ENCODE results near the gene TBPL1.
"Not testable (repeated sequence)": the region's sequence is repeated elsewhere in the genome, so short reads cannot be mapped to it uniquely, and the experiment has no call there.

TBPL1 gene

DNA sequence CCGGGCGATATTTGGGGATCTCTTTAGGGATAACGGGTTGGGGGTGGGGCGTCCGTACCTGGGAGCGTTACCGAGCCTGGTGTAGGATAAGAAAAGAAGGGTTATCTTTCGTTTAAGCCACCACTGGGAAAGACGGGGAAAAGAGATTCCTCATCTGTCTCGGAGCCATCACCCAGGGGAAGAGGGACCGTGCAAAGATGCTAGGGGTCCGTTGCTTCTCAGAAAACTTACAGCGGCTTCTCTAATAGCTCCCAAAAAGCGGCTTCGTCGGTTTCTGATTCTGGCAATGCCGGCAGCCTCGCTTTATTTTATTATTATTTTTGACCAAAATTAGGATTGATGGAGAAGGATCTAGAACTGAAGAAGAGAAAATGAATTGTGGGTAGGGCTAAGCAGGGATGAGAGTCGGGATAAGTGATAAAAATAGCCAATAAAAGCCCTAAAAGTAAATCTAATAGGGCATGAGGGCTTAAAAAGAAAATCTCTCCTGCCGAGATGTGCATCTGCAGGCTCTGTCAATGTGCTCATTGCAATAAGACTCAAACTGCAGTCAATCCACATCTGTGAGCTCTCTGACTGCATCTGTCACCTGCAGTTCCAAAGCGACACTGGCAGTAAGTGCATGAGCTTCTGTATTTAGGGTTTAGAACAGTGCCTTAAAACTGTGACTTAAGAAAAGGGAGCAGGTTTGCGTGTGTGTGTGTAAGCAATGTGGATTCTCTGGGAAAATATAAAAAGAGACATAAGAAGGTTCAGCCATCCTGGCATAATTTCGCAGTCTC lies 801 bp downstream of the TBPL1 start:
- DNase-seq (ENCODE audit: low read depth, low spot score), result no peak

- DNase-seq (ENCODE audit: low read depth, low spot score), result no peak
These were observed 1.9 kb downstream of the TBPL1 start for GRCh38 chr6:133954657-133955576.

- DNase-seq (ENCODE audit: low read depth, low spot score), result no peak
These were observed 2.8 kb downstream of the TBPL1 start for GRCh38 chr6:133955582-133956415.

- no peak for DNase-seq (ENCODE audit: low read depth, low spot score)
These were observed 3.5 kb downstream of the TBPL1 start for GRCh38 chr6:133956416-133957049.

DNA sequence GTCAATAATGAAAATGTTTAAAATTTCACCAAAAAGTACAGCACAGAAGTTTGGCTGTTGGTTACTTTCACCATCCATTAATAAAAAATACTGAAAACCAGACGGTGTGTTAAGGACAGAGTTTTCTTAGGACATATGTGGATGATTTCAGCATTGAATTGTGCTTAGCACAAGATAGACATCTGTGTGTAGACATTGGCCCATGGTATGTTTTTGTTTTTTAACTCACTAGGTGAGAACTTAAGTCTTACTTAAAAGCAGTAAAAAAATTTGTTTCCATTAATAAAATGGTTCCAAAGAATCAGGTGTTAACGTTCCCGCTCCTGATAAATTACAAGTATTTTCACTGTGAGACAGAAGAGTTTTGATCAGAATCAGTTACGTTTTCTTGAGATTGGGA lies 4.2 kb downstream of the TBPL1 start:
- DNase-seq (ENCODE audit: low read depth, low spot score), result no peak

DNA sequence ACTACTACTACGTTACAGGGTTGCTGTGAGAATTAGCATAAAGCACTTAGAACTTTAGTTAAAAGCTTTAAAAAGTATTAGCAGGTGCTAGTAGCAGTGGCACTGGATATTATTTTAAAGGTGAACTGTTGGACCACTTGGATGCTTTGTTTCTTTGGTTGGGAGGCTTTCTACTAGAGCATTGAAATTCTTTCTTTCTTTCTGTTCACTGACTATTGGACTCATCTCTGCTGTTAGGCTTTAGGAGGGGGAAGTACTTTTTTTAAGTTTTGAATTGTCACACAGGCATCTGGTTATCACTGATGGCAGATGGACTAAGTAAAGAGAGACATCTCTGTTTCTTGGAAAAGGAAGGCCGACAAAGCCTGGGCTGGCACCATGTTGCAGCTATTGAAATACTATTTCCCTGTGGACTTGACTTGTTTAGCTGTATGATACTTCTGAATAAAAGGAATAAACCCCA lies 4.8 kb downstream of the TBPL1 start:
- DNase-seq (ENCODE audit: low read depth, low spot score), result no peak

DNA sequence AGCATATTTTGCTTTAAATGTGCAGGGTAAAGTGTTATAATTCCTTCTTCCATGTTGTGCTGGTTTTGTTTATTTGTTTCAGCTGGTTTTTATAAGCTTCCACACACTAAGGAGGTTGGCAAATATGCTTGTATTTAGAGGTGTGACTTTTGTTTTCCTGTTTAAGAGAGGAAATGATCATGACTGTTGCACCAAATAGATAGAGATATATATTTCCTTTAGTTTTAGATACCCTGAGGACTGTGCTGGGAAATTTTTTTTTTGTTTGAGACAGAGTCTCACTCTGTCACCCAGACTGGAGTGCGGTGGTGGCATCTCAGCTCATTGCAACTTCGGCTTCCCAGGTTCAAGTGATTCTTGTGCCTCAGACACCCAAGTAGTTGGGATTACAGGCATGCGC lies 5.8 kb downstream of the TBPL1 start:
- no peak for DNase-seq (ENCODE audit: low read depth, low spot score)

DNA sequence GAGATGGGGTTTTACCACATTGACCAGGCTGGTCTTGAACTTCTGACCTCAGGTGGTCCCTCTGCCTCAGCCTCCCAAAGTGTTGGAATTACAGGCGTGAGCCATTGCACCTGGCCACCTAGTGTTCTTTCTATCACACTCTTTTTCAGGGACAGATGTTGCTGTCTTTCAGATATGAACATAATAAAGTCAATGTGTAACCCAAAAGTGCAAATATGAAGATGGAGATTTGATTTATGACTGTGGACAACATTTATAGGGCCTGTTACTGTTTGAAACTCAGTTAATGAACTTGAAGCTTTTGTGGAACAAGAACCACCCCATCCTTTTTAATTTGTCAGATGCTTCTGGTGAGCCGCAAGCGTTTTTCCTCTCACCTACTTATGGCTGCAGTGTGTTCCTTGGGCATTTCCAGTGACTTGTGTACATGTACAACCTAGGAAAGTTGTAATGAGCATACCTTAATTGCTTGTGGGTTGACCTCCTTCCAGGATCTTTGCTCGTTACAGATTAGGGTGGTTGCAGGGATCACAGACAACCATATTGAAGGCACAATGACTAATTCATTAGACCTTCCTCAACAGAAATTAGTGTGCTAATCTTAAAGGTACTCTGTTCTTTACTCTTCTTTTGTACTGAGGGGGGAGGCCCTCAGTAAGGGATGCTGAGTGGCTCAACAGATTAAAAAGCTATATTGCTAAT lies 6.8 kb downstream of the TBPL1 start:
- no peak for DNase-seq (ENCODE audit: low read depth, low spot score)

- DNase-seq (ENCODE audit: low read depth, low spot score), result no peak
These were observed 8.8 kb downstream of the TBPL1 start for GRCh38 chr6:133961831-133962230.

DNA sequence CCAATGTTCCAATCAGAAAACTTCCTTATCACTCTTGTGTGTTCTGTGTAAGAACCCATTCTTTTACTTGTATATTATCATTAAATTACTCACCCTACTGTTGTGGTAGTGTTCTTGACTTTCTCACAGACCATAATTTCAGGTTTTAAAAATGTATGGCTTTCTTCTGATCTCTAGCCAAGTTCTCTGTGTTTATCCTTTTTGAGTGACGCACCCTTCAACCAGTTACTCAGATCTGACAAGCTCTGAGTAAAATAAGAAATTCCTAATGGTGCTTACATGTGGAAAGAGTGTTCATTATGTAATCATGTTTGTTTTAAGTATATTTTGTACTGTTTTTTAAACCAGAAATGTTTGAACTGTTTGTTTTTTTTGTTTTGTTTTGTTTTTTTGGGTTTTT lies 11.0 kb downstream of the TBPL1 start:
- DNase-seq (ENCODE audit: low read depth, low spot score), result no peak

DNA sequence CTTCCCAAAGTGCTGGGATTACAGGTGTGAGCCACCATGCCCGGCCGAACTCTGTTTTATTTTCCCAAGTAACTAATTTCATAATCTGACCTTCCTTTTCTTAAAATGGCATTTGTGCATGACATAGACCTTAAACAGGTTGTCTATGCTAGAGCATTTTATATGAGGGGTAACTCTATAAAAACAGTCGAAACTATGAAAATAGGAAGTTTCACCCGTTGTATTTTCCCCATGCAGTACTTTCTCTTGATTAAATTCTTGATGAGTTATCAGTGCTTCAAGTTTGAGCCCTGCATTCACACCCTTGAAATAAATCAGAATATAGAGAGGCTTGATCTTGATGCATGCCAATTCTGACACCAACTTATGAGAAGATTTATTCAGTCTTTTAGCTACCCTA lies 11.7 kb downstream of the TBPL1 start:
- no peak for DNase-seq (ENCODE audit: low read depth, low spot score)

- DNase-seq (ENCODE audit: low read depth, low spot score), result no peak
These were observed 12.9 kb downstream of the TBPL1 start for GRCh38 chr6:133965817-133966360.

DNA sequence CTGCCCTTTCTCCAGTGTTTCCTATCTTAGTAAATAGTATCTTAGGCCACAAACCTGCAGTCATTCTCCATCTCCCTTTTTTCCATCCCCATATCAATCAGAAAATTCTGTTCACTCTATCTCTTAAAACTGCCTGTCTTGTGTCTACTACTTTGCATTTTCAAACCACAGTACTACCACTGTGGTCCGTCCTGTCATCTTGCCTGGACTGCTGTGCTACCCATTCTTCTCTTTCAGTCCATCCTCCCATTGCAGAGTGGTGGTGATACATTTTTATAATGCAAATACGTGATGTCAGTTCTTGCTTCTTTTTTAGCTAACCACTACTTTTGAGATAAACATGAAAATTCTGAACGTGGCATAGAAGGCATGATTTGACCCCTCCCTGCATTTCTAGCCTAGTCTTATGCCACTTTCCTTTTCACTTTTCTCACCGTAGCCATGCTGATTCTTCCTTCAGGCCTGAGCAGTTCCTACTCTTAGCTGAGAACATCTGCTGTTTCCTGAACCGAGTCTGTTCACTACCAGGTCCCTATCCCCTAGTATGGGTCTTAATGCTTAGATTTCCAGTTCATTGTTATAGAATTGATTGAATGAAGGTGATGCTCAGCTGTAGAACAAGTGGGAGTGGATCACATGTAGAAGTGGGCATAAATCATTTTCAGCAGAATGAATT lies 13.8 kb downstream of the TBPL1 start:
- no peak for DNase-seq (ENCODE audit: low read depth, low spot score)

DNA sequence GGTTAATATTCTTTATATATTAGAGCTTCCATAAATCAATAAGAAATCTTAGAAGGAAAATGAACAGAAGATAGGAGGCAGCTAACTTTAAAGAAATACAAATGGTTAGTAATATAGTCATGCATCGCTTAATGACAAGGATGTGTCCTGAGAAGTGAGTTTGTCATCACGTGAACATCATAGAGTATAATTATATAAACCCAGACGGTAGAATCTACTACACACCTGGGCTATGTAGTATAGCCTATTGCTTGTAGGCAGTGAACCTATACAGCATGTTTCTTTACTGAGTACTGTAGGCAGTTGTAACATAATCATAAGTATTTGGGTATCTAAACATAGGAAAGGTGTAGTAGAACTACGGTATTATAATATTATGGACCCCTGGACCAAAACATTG lies 14.3 kb downstream of the TBPL1 start:
- DNase-seq (ENCODE audit: low read depth, low spot score), result no peak

DNA sequence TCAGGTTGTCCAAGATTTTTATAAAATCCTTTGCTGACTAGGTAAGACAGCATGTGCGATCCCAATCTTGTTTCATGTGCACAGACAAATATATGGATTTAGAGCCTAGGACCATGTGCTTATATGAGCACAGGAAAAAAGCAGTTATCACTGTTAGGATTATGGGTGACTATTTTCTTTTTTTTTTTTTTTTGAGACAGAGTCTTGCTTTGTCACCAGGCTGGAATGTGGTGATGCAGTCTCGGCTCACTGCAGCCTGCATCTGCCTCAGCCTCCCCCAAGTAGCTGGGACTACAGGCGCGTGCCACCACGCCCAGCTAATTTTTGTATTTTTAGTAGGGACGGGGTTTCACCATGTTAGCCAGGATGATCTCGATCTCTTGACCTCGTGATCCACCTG lies 14.8 kb downstream of the TBPL1 start:
- not testable (repeated sequence) for DNase-seq (ENCODE audit: low read depth, low spot score)

GRCh38 chr6:133969285-133969920 lies 16.4 kb downstream of the TBPL1 start:
- no peak for DNase-seq (ENCODE audit: low read depth, low spot score)

GRCh38 chr6:133969921-133970295 lies 16.9 kb downstream of the TBPL1 start:
- no peak for DNase-seq (ENCODE audit: low read depth, low spot score)

- DNase-seq (ENCODE audit: low read depth, low spot score), result no peak
These were observed 18.8 kb downstream of the TBPL1 start for GRCh38 chr6:133971861-133972260.

GRCh38 chr6:133972388-133972787 lies 19.4 kb downstream of the TBPL1 start:
- DNase-seq (ENCODE audit: low read depth, low spot score), result no peak
